ENCODE data around the gene CPSF3.

DNA sequence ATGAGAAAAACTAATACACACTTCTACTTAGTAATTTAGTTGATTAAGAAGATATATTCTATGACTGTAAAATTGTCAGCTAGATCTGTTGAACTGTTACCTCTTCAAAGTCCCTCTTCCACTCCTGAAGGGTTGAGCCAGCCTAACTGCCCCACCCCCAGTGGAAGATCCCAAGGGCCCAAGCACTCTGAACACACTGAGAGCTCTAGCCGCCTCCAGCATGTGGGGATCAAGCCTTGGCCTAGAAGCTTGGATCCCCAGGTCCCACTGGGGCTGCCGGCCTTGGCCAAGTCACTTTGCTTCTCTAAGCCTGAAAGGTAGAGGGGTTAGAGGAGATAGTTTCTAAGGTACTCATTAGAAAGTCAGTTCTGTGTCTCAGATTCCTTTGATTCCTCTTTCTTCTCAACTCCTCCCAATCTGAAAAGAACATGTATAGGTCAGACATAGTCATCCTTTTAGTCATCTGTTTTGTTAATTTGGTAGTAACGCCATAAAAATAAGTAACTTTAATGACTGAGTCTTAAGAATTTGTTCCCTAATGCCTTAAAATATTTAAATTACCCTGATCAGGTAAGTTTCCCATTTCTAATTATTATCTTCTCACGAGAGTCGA, 5.6 kb downstream of the CPSF3 start:
- TF ChIP-seq, protein P1, sequence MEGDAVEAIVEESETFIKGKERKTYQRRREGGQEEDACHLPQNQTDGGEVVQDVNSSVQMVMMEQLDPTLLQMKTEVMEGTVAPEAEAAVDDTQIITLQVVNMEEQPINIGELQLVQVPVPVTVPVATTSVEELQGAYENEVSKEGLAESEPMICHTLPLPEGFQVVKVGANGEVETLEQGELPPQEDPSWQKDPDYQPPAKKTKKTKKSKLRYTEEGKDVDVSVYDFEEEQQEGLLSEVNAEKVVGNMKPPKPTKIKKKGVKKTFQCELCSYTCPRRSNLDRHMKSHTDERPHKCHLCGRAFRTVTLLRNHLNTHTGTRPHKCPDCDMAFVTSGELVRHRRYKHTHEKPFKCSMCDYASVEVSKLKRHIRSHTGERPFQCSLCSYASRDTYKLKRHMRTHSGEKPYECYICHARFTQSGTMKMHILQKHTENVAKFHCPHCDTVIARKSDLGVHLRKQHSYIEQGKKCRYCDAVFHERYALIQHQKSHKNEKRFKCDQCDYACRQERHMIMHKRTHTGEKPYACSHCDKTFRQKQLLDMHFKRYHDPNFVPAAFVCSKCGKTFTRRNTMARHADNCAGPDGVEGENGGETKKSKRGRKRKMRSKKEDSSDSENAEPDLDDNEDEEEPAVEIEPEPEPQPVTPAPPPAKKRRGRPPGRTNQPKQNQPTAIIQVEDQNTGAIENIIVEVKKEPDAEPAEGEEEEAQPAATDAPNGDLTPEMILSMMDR (IDR thresholded peaks at IDR 0.05; ENCODE audit: control extremely low read depth in 1 of 3, insufficient read depth in 1 of 3, low read depth in 1 of 3, low read length in 3 of 3), result no peak
- TF ChIP-seq EGR1 (IDR thresholded peaks at IDR 0.05; ENCODE audit: borderline replicate concordance, low read depth, low read length), result no peak
- no peak for TF ChIP-seq EZH2 (IDR thresholded peaks at IDR 0.05; ENCODE audit: low read depth, low read length, severe bottlenecking)
- TF ChIP-seq CREB1 (IDR thresholded peaks at IDR 0.05), result no peak
- TF ChIP-seq POLR2A (IDR thresholded peaks at IDR 0.05; ENCODE audit: control extremely low read depth in 1 of 2, low read depth in 2 of 2, low read length in 2 of 2), result no peak
- TF ChIP-seq RAD21 (IDR thresholded peaks at IDR 0.05 in 1 of 2, conservative IDR thresholded peaks at IDR 0.05 in 1 of 2; ENCODE audit: low read depth in 2 of 2, low read length in 2 of 2), result no peak
- no peak for TF ChIP-seq POLR2AphosphoS5 (IDR thresholded peaks at IDR 0.05; ENCODE audit: low read depth, low read length)
- no peak for TF ChIP-seq GABPA (IDR thresholded peaks at IDR 0.05; ENCODE audit: borderline replicate concordance, insufficient read depth, low read length)
- no peak for TF ChIP-seq CHD1 (IDR thresholded peaks at IDR 0.05; ENCODE audit: low read depth, low read length)
- no peak for TF ChIP-seq NRF1 (IDR thresholded peaks at IDR 0.05; ENCODE audit: low read depth, low read length)
- TF ChIP-seq RXRA (IDR thresholded peaks at IDR 0.05; ENCODE audit: insufficient read depth, low read depth, low read length), result no peak
